ENCODE data around the gene TPRN.

DNA sequence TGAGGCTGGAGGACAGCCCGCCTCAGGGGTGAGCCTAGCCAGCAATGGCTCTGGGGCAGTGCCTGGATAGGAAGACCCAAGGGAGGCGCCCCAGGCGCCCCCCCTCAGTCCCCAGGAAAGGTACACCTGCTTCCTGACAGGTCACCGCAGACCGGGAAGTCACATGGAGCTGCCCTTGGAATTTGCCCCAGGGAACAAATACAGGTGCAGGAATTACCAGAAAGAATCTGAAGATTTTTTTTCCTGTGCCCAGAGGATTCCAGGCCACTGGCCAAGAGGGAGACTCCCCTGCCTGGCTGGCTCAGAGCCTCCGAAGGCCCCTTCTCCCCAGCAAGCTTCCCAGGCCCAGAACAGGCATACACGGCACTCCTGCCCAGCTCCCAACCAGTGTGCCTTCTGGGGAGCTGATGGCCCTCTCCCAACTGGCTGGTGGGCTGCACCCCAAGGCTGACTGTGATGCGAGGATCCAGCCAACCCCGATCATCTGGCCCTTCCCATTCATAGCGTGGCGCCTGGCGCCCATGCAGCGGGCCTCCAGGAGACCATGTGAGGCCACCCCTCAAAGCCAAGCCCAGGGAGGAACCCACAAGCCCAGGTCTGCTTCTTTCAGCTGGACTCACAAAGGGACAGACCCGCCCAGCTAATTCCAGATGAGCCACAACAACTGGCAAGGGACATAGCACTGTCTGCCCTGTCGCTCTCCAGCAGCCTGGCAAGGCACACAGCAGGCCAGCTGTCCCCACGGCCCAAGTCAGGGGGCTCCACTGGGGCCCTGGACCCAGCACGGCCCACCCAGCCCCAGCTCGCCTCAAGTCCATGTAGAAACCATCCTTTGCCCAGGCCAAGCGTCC lies 2.3 kb downstream of the TPRN start:
- TF ChIP-seq, protein P1, sequence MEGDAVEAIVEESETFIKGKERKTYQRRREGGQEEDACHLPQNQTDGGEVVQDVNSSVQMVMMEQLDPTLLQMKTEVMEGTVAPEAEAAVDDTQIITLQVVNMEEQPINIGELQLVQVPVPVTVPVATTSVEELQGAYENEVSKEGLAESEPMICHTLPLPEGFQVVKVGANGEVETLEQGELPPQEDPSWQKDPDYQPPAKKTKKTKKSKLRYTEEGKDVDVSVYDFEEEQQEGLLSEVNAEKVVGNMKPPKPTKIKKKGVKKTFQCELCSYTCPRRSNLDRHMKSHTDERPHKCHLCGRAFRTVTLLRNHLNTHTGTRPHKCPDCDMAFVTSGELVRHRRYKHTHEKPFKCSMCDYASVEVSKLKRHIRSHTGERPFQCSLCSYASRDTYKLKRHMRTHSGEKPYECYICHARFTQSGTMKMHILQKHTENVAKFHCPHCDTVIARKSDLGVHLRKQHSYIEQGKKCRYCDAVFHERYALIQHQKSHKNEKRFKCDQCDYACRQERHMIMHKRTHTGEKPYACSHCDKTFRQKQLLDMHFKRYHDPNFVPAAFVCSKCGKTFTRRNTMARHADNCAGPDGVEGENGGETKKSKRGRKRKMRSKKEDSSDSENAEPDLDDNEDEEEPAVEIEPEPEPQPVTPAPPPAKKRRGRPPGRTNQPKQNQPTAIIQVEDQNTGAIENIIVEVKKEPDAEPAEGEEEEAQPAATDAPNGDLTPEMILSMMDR (IDR thresholded peaks at IDR 0.05; ENCODE audit: insufficient read depth, low read depth, low read length) = no peak
- no peak for TF ChIP-seq EZH2 (IDR thresholded peaks at IDR 0.05; ENCODE audit: insufficient read depth, low read length)
